Epithelial cell of esophagus (primary cell): Measurements from ENCODE around the gene UBE2L3.
"Not testable (repeated sequence)": the region's sequence is repeated elsewhere in the genome, so short reads cannot be mapped to it uniquely, and the experiment has no call there.

Experiments used
- DNase-seq: peaks from one replicate; pipeline ENCODE4 v3.0.0; 2010; ENCODE audit warnings: low read depth
- H3K4me3 ChIP-seq: 2 replicates; pipeline ENCODE4 v1.5.1; 2011; ENCODE audit warnings: mild to moderate bottlenecking, low read length, control low read depth
- CTCF ChIP-seq: IDR thresholded peaks from 2 replicates; pipeline ENCODE4 v1.5.1; 2011; ENCODE audit warnings: low read depth, mild to moderate bottlenecking, low read length, control low read depth, inconsistent platforms; ENCODE audit not compliant: insufficient read depth; ENCODE audit errors: missing control alignments

UBE2L3 gene

GRCh38 chr22:21594865-21595452 lies 27.4 kb downstream of the UBE2L3 start:
- DNase-seq = no peak
- TF ChIP-seq CTCF = no peak
- H3K4me3 ChIP-seq = no peak overlapping the region

- not testable (repeated sequence) for H3K4me3 ChIP-seq, DNase-seq
Measured at GRCh38 chr22:21596356-21597135, 29.0 kb downstream of the UBE2L3 start.

GRCh38 chr22:21598302-21598701 lies 30.8 kb downstream of the UBE2L3 start:
- no peak for DNase-seq
- H3K4me3 ChIP-seq = no peak overlapping the region
- no peak for TF ChIP-seq CTCF

DNA sequence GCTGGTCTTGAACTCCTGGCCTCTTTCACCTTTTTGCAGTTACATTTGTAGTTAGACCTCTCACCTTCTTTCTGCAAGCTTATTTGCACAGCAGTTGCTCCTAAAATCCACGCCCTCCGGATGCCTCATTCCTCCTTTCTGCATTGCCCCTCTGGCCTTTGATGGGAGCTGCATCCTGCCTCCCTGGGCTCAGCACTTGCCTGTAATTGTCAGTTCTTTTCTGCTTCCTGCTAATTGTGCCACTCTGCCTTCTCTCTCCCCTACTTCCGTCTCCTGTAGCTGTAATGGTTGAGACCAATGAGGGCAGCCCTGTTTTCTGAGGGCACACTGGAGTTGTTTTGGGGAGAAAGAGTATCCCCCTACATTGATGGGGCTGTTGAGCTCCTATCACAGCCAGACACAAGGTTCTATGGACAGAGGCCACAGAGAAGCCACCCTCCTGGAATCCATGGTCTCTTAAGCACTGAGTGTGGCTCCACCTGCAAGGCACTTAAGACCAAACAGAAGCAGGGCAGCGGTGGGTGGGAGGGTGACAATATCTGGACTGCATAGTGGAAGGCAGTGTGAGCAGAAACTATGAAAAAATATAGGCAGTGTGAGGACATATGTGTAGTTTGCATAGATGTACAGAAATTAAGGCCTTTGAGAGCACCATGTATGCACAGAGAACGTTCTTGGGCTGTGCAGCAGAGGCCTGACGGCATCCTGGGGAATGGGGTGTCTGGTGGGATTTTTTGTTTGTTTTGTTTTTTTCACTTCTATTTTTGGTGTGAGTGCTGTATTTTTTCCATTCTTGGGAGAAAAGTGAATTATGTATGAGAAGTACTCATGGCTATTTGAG lies 31.8 kb downstream of the UBE2L3 start:
- TF ChIP-seq CTCF = no peak
- no peak overlapping the region for H3K4me3 ChIP-seq
- DNase-seq = no peak

- DNase-seq = no peak
- no peak for TF ChIP-seq CTCF
- no peak overlapping the region for H3K4me3 ChIP-seq
Measured at GRCh38 chr22:21602579-21602978, 35.1 kb downstream of the UBE2L3 start.

DNA sequence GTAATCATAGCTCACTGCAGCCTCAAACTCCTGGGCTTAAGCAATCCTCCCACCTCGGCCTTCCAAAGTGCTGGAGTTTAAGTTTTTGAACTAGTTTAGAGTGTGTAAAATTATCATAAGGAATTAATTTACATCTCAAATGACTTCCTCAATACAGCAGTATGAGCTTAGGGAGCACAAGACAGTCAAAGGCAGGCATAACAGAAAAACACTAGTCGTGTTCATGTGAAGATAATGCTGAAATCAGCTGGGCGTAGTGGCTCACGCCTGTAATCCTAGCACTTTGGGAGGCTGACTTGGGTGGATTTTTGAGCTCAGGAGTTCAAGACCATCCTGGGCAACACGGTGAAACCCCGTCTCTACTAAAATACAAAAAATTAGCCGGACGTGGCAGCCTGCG lies 36.5 kb downstream of the UBE2L3 start:
- TF ChIP-seq CTCF = no peak
- H3K4me3 ChIP-seq = no peak overlapping the region
- no peak for DNase-seq

DNA sequence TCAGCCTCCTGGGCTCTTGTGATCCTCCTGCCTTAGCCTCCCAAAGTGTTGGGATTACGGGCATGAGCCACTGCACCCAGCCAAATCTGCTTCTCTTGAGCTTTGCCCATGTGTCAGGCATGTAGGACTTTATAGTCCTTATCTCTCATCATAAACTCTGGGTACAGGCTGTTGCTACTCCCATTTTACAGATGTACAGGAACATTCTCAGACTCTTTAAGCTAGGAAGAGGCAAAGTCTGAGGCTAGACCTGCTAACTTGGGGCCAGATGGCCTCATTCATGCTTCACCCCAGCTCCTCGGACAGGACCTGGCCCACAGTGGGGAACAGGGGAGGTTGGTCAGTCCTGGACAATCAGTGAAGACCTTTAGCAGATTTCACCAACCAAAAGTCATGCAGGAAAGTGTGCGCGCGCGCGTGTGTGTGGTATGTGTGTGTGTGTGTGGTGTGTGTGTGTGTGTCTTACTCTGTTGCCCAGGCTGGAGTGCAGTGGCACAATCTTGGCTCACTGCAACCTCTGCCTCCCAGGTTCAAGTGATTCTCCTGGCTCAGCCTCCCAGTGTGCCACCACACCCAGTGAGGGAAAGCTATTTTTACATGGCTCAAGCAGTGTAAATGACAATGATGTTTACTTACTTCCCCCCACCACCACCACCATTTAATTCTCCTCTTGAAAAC lies 38.5 kb downstream of the UBE2L3 start:
- no peak overlapping the region for H3K4me3 ChIP-seq
- DNase-seq = no peak
- TF ChIP-seq CTCF = no peak
